Fibroblast of peridontal ligament (primary cell): Measurements from ENCODE around the gene BRIP1.

Experiments used
- DNase-seq: peaks from one replicate; pipeline ENCODE4 v3.0.0-alpha.2; 2010; ENCODE audit errors: extremely low read depth

Gene BRIP1

GRCh38 chr17:61632826-61633225, 230.5 kb downstream of the BRIP1 start:
- DNase-seq, result no peak

DNA sequence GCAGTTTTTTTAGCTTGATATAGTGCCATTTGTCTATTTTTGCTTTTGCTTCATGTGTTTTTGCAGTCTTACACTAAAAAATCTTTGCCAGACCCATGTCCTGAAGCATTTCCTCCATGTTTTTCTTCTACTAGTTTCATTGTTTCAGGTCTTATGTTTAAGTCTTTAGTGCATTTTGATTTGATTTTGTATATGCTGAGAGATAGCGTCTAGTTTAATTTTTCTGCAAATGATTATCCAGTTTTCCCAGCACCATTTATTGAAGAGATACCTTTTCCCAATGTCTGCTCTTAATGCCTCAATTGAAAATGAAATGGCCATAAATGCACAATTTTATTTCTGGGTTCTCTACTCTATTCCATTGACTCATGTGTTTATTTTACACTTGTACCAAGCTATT, 231.5 kb downstream of the BRIP1 start:
- no peak for DNase-seq
